Measurements from ENCODE around the gene ITGA11. TPM values are rescaled to one million over a fixed set of nuclear protein-coding genes. Genes with fewer than 3 reads are reported as not detected.

The ITGA11 gene
- total and polyA plus RNA-seq, 2 experiments from 2014 or later: 0.03 to 0.40 TPM

DNA sequence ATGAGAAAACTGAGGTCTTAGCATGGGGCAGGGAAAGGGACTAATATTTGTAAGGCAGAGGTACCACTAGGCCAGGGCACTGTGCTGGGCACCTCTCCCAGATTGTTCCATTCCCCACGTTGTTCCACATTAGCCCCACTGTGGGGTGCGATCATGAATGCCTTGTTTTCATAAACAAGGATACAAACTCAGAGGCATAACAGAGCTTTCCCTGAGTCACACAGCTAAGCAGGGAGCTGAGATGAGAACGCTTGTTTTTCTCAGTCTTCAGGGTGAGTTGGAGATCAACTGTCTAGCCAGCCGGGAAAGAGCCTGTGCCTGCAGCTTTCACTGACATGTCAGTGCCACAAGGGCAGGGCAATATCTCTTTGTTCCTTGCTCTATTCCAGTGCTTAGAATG, 47.9 kb upstream of the ITGA11 start:
- no peak overlapping the region for H3K4me2 ChIP-seq
- DNase-seq (ENCODE audit: low spot score): no peak
- no peak overlapping the region for H3K27ac Mint-ChIP-seq

GRCh38 chr15:68479406-68479805, 47.4 kb upstream of the ITGA11 start:
- Histone ChIP-seq H3K27ac (ENCODE audit: low read depth) (no peak overlapping the region), H3K79me2 (replicated peaks; ENCODE audit: insufficient read depth) (no peaks in the 10 kb centered on the region), H3K36me3 (ENCODE audit: insufficient read depth) (no peaks in the 10 kb centered on the region), H3F3A (replicated peaks; ENCODE audit: low read depth) (no peaks in the 10 kb centered on the region), H3K4me2 (no peak overlapping the region), H2AFZ (no peak overlapping the region), H3K27me3 (ENCODE audit: insufficient read depth) (no peaks in the 10 kb centered on the region), H3K9me2 (ENCODE audit: insufficient read depth) (no peaks in the 10 kb centered on the region), H3K4me3 (no peak overlapping the region), H3K4me1 (ENCODE audit: insufficient read depth) (no peaks in the 10 kb centered on the region), H4K20me1 (replicated peaks; ENCODE audit: insufficient read depth) (no peaks in the 10 kb centered on the region)
- no peaks in the 10 kb centered on the region for H3K36me3 Mint-ChIP-seq (ENCODE audit: low read depth)
- DNase-seq (ENCODE audit: low spot score) (no peak), ATAC-seq (no peak)
- no peak overlapping the region for H3K27ac Mint-ChIP-seq
- H3K4me3 Mint-ChIP-seq: no peak overlapping the region
- H3K27me3 Mint-ChIP-seq (ENCODE audit: insufficient read depth, low read depth, poor library complexity): peaks cover 7% of the 10 kb centered on the region
- TF ChIP-seq ETS1 (IDR thresholded peaks at IDR 0.05) (no peak), EZH2phosphoT487 (IDR thresholded peaks at IDR 0.05; ENCODE audit: unreplicated experiment) (no peak), STAT1 (IDR thresholded peaks at IDR 0.05; ENCODE audit: unreplicated experiment) (no peak)
- H3K4me1 Mint-ChIP-seq: no peaks in the 10 kb centered on the region; the same call in 2 of the 3 replicates
- H3K9me3 Mint-ChIP-seq: peaks cover 3% of the 10 kb centered on the region; the same call in 2 of the 3 replicates

More for the DNA sequence above, 47.9 kb upstream of the ITGA11 start:
- Histone ChIP-seq H3F3A (replicated peaks; ENCODE audit: low read depth) (no peaks in the 10 kb centered on the region), H3K9me2 (ENCODE audit: insufficient read depth) (no peaks in the 10 kb centered on the region), H3K79me2 (replicated peaks; ENCODE audit: insufficient read depth) (no peaks in the 10 kb centered on the region), H3K36me3 (ENCODE audit: insufficient read depth) (no peaks in the 10 kb centered on the region), H4K20me1 (replicated peaks; ENCODE audit: insufficient read depth) (no peaks in the 10 kb centered on the region), H3K4me1 (ENCODE audit: insufficient read depth) (no peaks in the 10 kb centered on the region), H3K27me3 (ENCODE audit: insufficient read depth) (no peaks in the 10 kb centered on the region), H3K4me3 (no peak overlapping the region), H2AFZ (no peak overlapping the region), H3K27ac (ENCODE audit: low read depth) (no peak overlapping the region)
- H3K4me1 Mint-ChIP-seq: no peaks in the 10 kb centered on the region; the same call in 2 of the 3 replicates
- H3K9me3 Mint-ChIP-seq: peaks cover 3% of the 10 kb centered on the region; the same call in 2 of the 3 replicates
- no peaks in the 10 kb centered on the region for H3K36me3 Mint-ChIP-seq (ENCODE audit: low read depth)
- TF ChIP-seq, protein P1, sequence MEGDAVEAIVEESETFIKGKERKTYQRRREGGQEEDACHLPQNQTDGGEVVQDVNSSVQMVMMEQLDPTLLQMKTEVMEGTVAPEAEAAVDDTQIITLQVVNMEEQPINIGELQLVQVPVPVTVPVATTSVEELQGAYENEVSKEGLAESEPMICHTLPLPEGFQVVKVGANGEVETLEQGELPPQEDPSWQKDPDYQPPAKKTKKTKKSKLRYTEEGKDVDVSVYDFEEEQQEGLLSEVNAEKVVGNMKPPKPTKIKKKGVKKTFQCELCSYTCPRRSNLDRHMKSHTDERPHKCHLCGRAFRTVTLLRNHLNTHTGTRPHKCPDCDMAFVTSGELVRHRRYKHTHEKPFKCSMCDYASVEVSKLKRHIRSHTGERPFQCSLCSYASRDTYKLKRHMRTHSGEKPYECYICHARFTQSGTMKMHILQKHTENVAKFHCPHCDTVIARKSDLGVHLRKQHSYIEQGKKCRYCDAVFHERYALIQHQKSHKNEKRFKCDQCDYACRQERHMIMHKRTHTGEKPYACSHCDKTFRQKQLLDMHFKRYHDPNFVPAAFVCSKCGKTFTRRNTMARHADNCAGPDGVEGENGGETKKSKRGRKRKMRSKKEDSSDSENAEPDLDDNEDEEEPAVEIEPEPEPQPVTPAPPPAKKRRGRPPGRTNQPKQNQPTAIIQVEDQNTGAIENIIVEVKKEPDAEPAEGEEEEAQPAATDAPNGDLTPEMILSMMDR (conservative IDR thresholded peaks at IDR 0.05; ENCODE audit: low read depth in 2 of 2): no peak
- no peak for TF ChIP-seq ETS1 (IDR thresholded peaks at IDR 0.05)
- no peak for TF ChIP-seq ZNF331 (CRISPR knock-in tag; IDR thresholded peaks at IDR 0.05; ENCODE audit: low read depth)
- no peak for TF ChIP-seq JUNB (IDR thresholded peaks at IDR 0.05; ENCODE audit: unreplicated experiment)
- no peak for TF ChIP-seq EZH2 (IDR thresholded peaks at IDR 0.05; ENCODE audit: low read depth, unreplicated experiment)
- ATAC-seq: no peak
- no peak overlapping the region for H3K4me3 Mint-ChIP-seq
- peaks cover 7% of the 10 kb centered on the region for H3K27me3 Mint-ChIP-seq (ENCODE audit: insufficient read depth, low read depth, poor library complexity)

Measured in GM23338 (cell line).